Measurements from ENCODE around the gene LCE7A.

GRCh38 chr1:152884085-152884484 lies 24.3 kb downstream of the LCE7A start:
- TF ChIP-seq, protein P1, sequence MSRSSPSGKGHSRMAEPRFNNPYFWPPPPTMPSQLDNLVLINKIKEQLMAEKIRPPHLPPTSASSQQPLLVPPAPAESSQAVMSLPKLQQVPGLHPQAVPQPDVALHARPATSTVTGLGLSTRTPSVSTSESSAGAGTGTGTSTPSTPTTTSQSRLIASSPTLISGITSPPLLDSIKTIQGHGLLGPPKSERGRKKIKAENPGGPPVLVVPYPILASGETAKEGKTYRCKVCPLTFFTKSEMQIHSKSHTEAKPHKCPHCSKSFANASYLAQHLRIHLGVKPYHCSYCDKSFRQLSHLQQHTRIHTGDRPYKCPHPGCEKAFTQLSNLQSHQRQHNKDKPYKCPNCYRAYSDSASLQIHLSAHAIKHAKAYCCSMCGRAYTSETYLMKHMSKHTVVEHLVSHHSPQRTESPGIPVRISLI (tag by site-specific recombination; IDR thresholded peaks at IDR 0.05), result no peak
- TF ChIP-seq ZBTB21 (tag by site-specific recombination; IDR thresholded peaks at IDR 0.05) (no peak), ZNF16 (tag by site-specific recombination; IDR thresholded peaks at IDR 0.05; ENCODE audit: low read depth) (no peak), ZNF768 (tag by site-specific recombination; IDR thresholded peaks at IDR 0.05) (no peak), ZBTB26 (tag by site-specific recombination; optimal IDR thresholded peaks at IDR 0.05) (no peak), ZNF791 (tag by site-specific recombination; IDR thresholded peaks at IDR 0.05) (no peak), YY1 (tag by site-specific recombination; IDR thresholded peaks at IDR 0.05) (no peak), ZNF24 (tag by site-specific recombination; IDR thresholded peaks at IDR 0.05) (no peak), HOXD13 (CRISPR knock-in tag; IDR thresholded peaks at IDR 0.05; ENCODE audit: borderline replicate concordance) (no peak)
- TF ChIP-seq, protein P2, sequence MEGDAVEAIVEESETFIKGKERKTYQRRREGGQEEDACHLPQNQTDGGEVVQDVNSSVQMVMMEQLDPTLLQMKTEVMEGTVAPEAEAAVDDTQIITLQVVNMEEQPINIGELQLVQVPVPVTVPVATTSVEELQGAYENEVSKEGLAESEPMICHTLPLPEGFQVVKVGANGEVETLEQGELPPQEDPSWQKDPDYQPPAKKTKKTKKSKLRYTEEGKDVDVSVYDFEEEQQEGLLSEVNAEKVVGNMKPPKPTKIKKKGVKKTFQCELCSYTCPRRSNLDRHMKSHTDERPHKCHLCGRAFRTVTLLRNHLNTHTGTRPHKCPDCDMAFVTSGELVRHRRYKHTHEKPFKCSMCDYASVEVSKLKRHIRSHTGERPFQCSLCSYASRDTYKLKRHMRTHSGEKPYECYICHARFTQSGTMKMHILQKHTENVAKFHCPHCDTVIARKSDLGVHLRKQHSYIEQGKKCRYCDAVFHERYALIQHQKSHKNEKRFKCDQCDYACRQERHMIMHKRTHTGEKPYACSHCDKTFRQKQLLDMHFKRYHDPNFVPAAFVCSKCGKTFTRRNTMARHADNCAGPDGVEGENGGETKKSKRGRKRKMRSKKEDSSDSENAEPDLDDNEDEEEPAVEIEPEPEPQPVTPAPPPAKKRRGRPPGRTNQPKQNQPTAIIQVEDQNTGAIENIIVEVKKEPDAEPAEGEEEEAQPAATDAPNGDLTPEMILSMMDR (tag by site-specific recombination; IDR thresholded peaks at IDR 0.05), result no peak
- TF ChIP-seq, protein P3, sequence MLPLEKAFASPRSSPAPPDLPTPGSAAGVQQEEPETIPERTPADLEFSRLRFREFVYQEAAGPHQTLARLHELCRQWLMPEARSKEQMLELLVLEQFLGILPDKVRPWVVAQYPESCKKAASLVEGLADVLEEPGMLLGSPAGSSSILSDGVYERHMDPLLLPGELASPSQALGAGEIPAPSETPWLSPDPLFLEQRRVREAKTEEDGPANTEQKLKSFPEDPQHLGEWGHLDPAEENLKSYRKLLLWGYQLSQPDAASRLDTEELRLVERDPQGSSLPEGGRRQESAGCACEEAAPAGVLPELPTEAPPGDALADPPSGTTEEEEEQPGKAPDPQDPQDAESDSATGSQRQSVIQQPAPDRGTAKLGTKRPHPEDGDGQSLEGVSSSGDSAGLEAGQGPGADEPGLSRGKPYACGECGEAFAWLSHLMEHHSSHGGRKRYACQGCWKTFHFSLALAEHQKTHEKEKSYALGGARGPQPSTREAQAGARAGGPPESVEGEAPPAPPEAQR (tag by site-specific recombination; IDR thresholded peaks at IDR 0.05), result no peak
